Panc1 (cell line): ENCODE results near the gene PAPOLG.

Experiments used
- CTCF ChIP-seq: fragments of 450-650 bp; IDR thresholded peaks from 2 replicates; pipeline ENCODE4 v1.5.1; 2017; ENCODE audit warnings: mild to moderate bottlenecking
- REST ChIP-seq, 2 experiments: IDR thresholded peaks; 2 replicates each; pipeline ENCODE4 v1.6.1; 2011 to 2012; ENCODE audit warnings: low read depth in 2 of 2, control low read depth in 1 of 2, low read length in 1 of 2, mild to moderate bottlenecking in 1 of 2, moderate library complexity in 1 of 2; ENCODE audit not compliant: insufficient read depth in 1 of 2

- TF ChIP-seq REST (IDR thresholded peaks at IDR 0.05; ENCODE audit: insufficient read depth in 1 of 2, low read depth in 2 of 2, low read length in 1 of 2) (no peak), CTCF (no peak)
Observed at GRCh38 chr2:60819936-60820335, 63.9 kb downstream of the PAPOLG start.
